ENCODE data around the gene ZNF653. TPM values are rescaled to one million over a fixed set of nuclear protein-coding genes. Genes with fewer than 3 reads are reported as not detected.
"Not testable (repeated sequence)": the region's sequence is repeated elsewhere in the genome, so short reads cannot be mapped to it uniquely, and the experiment has no call there.

The ZNF653 gene
- total RNA-seq, 2 experiments from 2014 or later: 14.1 to 21.5 TPM

DNA sequence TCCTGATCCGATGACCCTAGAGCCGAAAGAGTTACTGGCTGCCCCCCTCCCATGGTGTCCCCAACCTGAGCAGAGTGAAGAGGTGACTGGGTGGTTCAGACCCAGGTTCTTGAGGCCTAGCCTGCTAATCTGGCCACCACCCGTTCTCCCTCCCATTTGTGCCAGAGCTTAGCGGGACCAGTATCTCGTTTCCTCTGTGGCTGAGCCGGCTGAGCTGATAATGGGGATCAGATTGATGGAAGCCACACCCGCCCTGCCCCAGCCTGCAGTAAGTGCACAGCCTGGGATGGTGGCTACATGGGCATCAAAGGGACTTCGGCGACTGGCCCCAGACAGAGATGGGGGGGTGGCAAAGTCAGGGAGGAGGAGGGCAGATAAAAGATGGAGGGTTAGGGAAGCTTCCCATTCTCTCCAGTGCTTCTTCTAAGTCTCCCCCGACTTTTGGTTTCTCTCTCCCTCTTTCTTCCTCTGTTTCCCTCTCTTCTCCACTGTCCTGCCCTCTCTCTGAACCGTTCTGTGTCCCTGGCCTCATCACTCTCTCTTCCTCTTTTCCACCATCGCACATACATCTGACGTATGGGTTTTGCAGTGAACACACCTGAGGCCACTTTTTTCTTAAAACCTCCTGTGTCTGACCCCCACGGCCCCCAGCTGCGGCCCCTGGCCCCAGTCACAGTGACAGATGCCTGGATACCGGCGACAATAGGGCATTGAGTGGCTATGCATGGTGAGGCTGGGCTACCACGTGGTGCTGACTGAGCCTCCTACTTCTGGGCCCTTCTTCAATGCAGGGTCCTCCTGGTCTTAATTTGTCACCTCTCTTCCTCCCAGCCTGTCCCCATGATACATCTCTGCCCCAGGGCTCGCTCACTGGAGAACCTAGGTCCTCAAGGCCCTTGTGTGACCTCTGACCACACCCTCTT is 27.2 kb downstream of the ZNF653 start:
- H2AFZ ChIP-seq (ENCODE audit: low read length): no peak overlapping the region
- no peaks in the 10 kb centered on the region for H3K36me3 ChIP-seq (ENCODE audit: insufficient read depth, low read length)
- H3K79me2 ChIP-seq (ENCODE audit: insufficient read depth, low read depth, low read length): no peaks in the 10 kb centered on the region
- peaks cover 23% of the 10 kb centered on the region for H3K4me1 ChIP-seq (ENCODE audit: insufficient read depth, low read length, poor library complexity, severe bottlenecking)
- intact Hi-C loops (cut with micrococcal nuclease; ENCODE audit: unreplicated experiment): no loop called here
- BruUV-seq (replicated peaks): no TSS peak
- no peaks in the 10 kb centered on the region for H4K20me1 ChIP-seq (ENCODE audit: insufficient read depth, low read length)
- ChIA-PET CTCF (ENCODE audit: unreplicated experiment) (no interaction called here), POLR2A (interaction anchor here (0.6 to 0.7 kb wide), 2 partner anchors 204 to 261 kb away, joined by 3 read pairs; no protein-coding TSS in a partner anchor)
- H3K9me3 ChIP-seq (ENCODE audit: low read length): no peaks in the 10 kb centered on the region
- no peak for DNase-seq (ENCODE audit: low spot score)
- H3K4me2 ChIP-seq (ENCODE audit: low read length): no peak overlapping the region
- H3K9me2 ChIP-seq (ENCODE audit: insufficient read depth, low read length): no peaks in the 10 kb centered on the region
- no peak overlapping the region for H3K4me3 ChIP-seq (ENCODE audit: low read depth, low read length, poor library complexity, severe bottlenecking)
- no peak for TF ChIP-seq EZH2phosphoT487 (IDR thresholded peaks at IDR 0.05; ENCODE audit: borderline replicate concordance, low read depth, low read length)
- TF ChIP-seq, protein P1, sequence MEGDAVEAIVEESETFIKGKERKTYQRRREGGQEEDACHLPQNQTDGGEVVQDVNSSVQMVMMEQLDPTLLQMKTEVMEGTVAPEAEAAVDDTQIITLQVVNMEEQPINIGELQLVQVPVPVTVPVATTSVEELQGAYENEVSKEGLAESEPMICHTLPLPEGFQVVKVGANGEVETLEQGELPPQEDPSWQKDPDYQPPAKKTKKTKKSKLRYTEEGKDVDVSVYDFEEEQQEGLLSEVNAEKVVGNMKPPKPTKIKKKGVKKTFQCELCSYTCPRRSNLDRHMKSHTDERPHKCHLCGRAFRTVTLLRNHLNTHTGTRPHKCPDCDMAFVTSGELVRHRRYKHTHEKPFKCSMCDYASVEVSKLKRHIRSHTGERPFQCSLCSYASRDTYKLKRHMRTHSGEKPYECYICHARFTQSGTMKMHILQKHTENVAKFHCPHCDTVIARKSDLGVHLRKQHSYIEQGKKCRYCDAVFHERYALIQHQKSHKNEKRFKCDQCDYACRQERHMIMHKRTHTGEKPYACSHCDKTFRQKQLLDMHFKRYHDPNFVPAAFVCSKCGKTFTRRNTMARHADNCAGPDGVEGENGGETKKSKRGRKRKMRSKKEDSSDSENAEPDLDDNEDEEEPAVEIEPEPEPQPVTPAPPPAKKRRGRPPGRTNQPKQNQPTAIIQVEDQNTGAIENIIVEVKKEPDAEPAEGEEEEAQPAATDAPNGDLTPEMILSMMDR (conservative IDR thresholded peaks at IDR 0.05; ENCODE audit: low read length): no peak
- H3K27ac ChIP-seq (ENCODE audit: low read depth, low read length, poor library complexity, severe bottlenecking): no peak overlapping the region

DNA sequence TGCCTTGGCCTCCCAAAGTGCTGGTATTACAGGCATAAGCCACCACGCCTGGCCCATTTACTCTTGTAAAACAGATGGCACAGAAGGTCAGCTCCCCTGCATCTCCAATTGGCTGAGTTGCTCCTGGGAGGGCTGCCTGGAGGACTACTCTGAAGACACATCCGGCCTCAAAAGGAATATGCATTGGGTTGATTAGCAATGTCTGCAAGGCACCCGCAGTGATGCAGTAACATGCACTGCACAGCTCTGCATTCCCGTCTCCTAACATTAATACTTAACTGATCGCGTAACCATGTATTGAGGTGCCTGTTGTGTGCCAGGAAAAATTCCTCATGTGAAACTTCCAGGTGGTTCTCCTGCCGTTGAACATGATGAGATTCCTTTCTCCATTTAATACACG is 29.8 kb downstream of the ZNF653 start:
- Histone ChIP-seq H3K79me2 (ENCODE audit: insufficient read depth, low read depth, low read length) (no peaks in the 10 kb centered on the region), H3K9me3 (ENCODE audit: low read length) (no peaks in the 10 kb centered on the region), H2AFZ (ENCODE audit: low read length) (no peak overlapping the region), H4K20me1 (ENCODE audit: insufficient read depth, low read length) (no peaks in the 10 kb centered on the region), H3K36me3 (ENCODE audit: insufficient read depth, low read length) (no peaks in the 10 kb centered on the region), H3K4me1 (ENCODE audit: insufficient read depth, low read length, poor library complexity, severe bottlenecking) (no peaks in the 10 kb centered on the region), H3K4me2 (ENCODE audit: low read length) (no peak overlapping the region), H3K27ac (ENCODE audit: low read depth, low read length, poor library complexity, severe bottlenecking) (no peak overlapping the region), H3K4me3 (ENCODE audit: low read depth, low read length, poor library complexity, severe bottlenecking) (no peak overlapping the region), H3K9me2 (ENCODE audit: insufficient read depth, low read length) (no peaks in the 10 kb centered on the region)
- TF ChIP-seq, protein P1 (conservative IDR thresholded peaks at IDR 0.05; ENCODE audit: low read length): no peak
- TF ChIP-seq EZH2phosphoT487 (IDR thresholded peaks at IDR 0.05; ENCODE audit: borderline replicate concordance, low read depth, low read length): no peak
- no peak for DNase-seq (ENCODE audit: low spot score)
- ChIA-PET POLR2A (interaction anchor here (0.7 kb wide), 2 partner anchors 94 to 742 kb away, joined by 3 to 4 read pairs; no protein-coding TSS in a partner anchor), CTCF (ENCODE audit: unreplicated experiment) (no interaction called here)
- no TSS peak for BruUV-seq (replicated peaks)
- intact Hi-C loops (cut with micrococcal nuclease; ENCODE audit: unreplicated experiment): no loop called here

DNA sequence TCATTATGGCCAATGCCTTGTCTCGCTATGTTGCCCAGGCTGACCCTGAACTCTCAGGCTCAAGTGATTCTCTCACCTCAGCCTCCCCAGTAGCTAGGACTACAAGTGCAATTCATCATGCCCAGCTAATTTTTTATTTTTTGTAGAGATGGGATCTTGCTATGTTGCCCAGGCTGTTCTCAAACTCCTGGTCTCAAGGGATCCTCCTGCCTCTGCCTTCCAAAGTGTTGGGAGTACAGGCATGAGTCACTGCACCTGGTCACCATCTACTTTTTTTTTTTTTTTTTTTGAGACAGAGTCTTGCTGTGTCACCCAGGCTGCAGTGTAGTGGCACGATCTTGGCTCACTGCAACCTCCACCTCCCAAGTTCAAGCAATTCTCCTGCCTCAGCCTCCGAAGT is 30.3 kb downstream of the ZNF653 start:
- H3K79me2 ChIP-seq (ENCODE audit: insufficient read depth, low read depth, low read length); BruUV-seq (replicated peaks); H3K4me1 ChIP-seq (ENCODE audit: insufficient read depth, low read length, poor library complexity, severe bottlenecking); H4K20me1 ChIP-seq (ENCODE audit: insufficient read depth, low read length); H3K27ac ChIP-seq (ENCODE audit: low read depth, low read length, poor library complexity, severe bottlenecking); DNase-seq (ENCODE audit: low spot score); H3K4me3 ChIP-seq (ENCODE audit: low read depth, low read length, poor library complexity, severe bottlenecking); CTCF ChIA-PET (ENCODE audit: unreplicated experiment); H3K36me3 ChIP-seq (ENCODE audit: insufficient read depth, low read length); intact Hi-C loops (cut with micrococcal nuclease; ENCODE audit: unreplicated experiment); H3K9me2 ChIP-seq (ENCODE audit: insufficient read depth, low read length); H3K4me2 ChIP-seq (ENCODE audit: low read length); H3K9me3 ChIP-seq (ENCODE audit: low read length); H2AFZ ChIP-seq (ENCODE audit: low read length): not testable (repeated sequence)
- POLR2A ChIA-PET: interaction anchor here (0.7 kb wide), 2 partner anchors 94 to 741 kb away, joined by 3 to 4 read pairs; no protein-coding TSS in a partner anchor

All from OCI-LY7 (cell line).